ENCODE data around the gene TMEM50B.

DNA sequence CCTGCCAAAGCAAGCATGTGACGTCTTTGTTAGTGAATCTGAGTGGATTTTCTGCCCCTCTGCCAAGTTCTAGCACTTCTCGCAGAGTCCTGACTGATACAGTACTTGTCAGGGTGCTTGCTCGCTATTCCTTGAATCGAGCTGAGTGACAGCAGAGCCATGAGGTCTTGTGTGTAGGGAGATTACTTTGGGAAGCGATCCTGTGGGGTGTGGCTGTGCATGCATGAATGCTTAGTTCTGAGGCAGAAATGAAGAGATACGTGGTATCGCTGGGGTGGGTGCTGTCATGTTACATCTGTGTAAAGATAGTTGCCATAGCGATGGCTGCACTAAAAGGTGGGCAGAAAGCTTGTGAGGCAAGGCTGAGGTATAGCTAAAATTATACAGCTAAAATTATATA lies 31.1 kb upstream of the TMEM50B start:
- no peak for TF ChIP-seq POLR2A (IDR thresholded peaks at IDR 0.05)
- TF ChIP-seq, protein P1, sequence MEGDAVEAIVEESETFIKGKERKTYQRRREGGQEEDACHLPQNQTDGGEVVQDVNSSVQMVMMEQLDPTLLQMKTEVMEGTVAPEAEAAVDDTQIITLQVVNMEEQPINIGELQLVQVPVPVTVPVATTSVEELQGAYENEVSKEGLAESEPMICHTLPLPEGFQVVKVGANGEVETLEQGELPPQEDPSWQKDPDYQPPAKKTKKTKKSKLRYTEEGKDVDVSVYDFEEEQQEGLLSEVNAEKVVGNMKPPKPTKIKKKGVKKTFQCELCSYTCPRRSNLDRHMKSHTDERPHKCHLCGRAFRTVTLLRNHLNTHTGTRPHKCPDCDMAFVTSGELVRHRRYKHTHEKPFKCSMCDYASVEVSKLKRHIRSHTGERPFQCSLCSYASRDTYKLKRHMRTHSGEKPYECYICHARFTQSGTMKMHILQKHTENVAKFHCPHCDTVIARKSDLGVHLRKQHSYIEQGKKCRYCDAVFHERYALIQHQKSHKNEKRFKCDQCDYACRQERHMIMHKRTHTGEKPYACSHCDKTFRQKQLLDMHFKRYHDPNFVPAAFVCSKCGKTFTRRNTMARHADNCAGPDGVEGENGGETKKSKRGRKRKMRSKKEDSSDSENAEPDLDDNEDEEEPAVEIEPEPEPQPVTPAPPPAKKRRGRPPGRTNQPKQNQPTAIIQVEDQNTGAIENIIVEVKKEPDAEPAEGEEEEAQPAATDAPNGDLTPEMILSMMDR (IDR thresholded peaks at IDR 0.05), result no peak
